Cardiac muscle cell (in vitro differentiated cells and primary cell): ENCODE data around the gene LRP11. TPM values are rescaled to one million over a fixed set of nuclear protein-coding genes. Genes with fewer than 3 reads are reported as not detected.

ENCODE experiments used
- DNase-seq, 2 donors: peaks; one replicate each; pipeline versions ENCODE4 v3.0.0 to v3.0.0-alpha.2; 2010 to 2017; ENCODE audit warnings: low read depth in 1 of 2, low spot score in 1 of 2
- H3K27ac ChIP-seq: fragments of 200-600 bp; sonication (generic); 2 replicates; pipeline ENCODE4 v1.5.1; 2016
- H3K27me3 ChIP-seq: fragments of 200-600 bp; sonication (generic); 2 replicates; pipeline ENCODE4 v1.6.0; 2016; ENCODE audit warnings: control low read depth
- H3K36me3 ChIP-seq: fragments of 200-600 bp; sonication (generic); 2 replicates; pipeline ENCODE4 v1.5.1; 2016; ENCODE audit warnings: control low read depth
- H3K4me1 ChIP-seq: fragments of 200-600 bp; sonication (generic); 2 replicates; pipeline ENCODE4 v1.8.1; 2017; ENCODE audit warnings: low read depth, mild to moderate bottlenecking, mixed run types
- H3K4me3 ChIP-seq: fragments of 200-600 bp; sonication (generic); 2 replicates; pipeline ENCODE4 v1.5.1; 2016; ENCODE audit warnings: mild to moderate bottlenecking
- H3K9me3 ChIP-seq: fragments of 200-600 bp; sonication (generic); 2 replicates; pipeline ENCODE4 v1.5.1; 2017; ENCODE audit warnings: low read depth, mild to moderate bottlenecking, control low read depth
- polyA plus RNA-seq: library from polyadenylated mRNA; unstranded; fragments of >200 nt; fragmentation: Nextera tagmentation; extraction: Ambion mirVana; gene quantifications from 2 replicates; pipeline ENCODE4 v1.2.1, GENCODE V29; 2016
- total RNA-seq: library from RNA; depleted of rRNA; stranded (reverse); fragments of >200 nt; gene quantifications from 2 replicates; pipeline ENCODE4 v1.2.3, GENCODE V29; 2016
- TF ChIP-seq, protein P1 (sequence below): IDR thresholded peaks from 2 replicates; pipeline ENCODE4 v1.5.1; 2012; ENCODE audit warnings: low read depth, mild to moderate bottlenecking, low read length

The LRP11 gene
- total and polyA plus RNA-seq, 2 experiments from 2014 or later: 11.3 to 17.7 TPM

DNA sequence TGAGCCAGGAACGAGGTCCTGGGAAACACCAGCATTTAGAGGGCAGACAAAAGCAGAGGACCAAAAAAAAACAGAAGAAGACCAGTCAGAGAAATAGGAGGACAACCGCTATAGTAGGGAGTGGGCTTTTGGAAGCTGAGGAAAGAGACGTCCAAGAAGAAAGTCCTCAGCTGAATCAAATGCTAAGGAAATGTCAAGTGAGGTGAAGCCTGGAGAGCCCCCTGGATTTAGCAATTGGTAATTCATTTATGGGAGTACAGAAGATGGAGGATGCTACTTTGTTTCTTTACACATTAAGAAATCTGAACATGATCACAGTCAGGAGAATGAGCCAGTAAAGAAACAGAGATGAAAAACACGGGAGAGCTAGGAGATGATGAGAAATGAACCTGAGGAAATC, 41.1 kb downstream of the LRP11 start:
- no peaks in the 10 kb centered on the region for H3K9me3 ChIP-seq
- no peak for DNase-seq
- H3K4me1 ChIP-seq: peaks cover 5% of the 10 kb centered on the region

DNA sequence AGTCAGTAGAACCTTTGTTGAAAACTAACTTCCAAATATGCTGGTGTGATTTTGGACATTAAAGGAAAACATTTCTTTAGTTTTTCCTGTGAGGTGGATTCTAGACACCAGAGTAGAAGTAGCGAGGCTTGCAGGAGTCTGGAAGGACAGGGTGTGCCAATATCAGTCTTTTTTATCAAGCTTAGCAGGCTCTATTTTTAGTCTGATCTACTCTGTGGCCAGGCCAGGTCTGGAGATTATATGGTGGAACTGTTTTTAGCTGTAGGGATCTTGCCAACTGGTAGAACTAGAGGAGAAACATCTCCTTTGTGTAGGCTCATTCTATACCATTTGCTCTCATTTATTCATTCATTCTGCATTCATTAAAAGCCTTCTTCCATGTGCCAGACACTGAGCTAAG, 42.7 kb downstream of the LRP11 start:
- Histone ChIP-seq H3K27ac (no peak overlapping the region), H3K4me3 (no peak overlapping the region), H3K4me1 (peaks cover 5% of the 10 kb centered on the region), H3K36me3 (no peaks in the 10 kb centered on the region), H3K27me3 (no peaks in the 10 kb centered on the region), H3K9me3 (no peaks in the 10 kb centered on the region)
- TF ChIP-seq, protein P1, sequence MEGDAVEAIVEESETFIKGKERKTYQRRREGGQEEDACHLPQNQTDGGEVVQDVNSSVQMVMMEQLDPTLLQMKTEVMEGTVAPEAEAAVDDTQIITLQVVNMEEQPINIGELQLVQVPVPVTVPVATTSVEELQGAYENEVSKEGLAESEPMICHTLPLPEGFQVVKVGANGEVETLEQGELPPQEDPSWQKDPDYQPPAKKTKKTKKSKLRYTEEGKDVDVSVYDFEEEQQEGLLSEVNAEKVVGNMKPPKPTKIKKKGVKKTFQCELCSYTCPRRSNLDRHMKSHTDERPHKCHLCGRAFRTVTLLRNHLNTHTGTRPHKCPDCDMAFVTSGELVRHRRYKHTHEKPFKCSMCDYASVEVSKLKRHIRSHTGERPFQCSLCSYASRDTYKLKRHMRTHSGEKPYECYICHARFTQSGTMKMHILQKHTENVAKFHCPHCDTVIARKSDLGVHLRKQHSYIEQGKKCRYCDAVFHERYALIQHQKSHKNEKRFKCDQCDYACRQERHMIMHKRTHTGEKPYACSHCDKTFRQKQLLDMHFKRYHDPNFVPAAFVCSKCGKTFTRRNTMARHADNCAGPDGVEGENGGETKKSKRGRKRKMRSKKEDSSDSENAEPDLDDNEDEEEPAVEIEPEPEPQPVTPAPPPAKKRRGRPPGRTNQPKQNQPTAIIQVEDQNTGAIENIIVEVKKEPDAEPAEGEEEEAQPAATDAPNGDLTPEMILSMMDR: no peak
- no peak for DNase-seq

More for the DNA sequence above, 41.1 kb downstream of the LRP11 start:
- TF ChIP-seq, protein P1: no peak
- Histone ChIP-seq H3K27ac (no peak overlapping the region), H3K36me3 (no peaks in the 10 kb centered on the region), H3K27me3 (no peaks in the 10 kb centered on the region), H3K4me3 (no peak overlapping the region)

DNA sequence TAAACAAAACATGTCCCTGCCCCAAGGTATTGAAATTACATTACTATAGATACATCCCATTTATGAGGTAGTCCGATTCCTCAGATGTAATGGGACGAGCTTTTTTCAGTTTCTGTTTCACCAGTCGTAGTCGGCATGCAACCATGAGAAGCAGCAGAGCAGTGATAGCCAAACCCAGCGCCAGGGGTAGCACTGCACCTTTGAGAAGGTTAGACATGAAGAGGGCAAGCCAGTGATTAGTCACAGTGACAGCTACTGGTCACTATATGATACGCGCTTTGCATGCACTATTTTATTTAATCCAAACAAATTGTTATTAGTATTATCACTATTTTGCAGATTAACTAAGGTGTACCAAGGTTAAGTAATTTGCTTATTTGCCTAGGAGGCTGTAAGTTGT, 43.7 kb downstream of the LRP11 start:
- peaks cover 5% of the 10 kb centered on the region for H3K4me1 ChIP-seq
- TF ChIP-seq, protein P1: no peak
- H3K9me3 ChIP-seq: no peaks in the 10 kb centered on the region
- H3K36me3 ChIP-seq: no peaks in the 10 kb centered on the region
- H3K4me3 ChIP-seq: no peak overlapping the region
- DNase-seq: no peak
- no peaks in the 10 kb centered on the region for H3K27me3 ChIP-seq
- no peak overlapping the region for H3K27ac ChIP-seq

DNA sequence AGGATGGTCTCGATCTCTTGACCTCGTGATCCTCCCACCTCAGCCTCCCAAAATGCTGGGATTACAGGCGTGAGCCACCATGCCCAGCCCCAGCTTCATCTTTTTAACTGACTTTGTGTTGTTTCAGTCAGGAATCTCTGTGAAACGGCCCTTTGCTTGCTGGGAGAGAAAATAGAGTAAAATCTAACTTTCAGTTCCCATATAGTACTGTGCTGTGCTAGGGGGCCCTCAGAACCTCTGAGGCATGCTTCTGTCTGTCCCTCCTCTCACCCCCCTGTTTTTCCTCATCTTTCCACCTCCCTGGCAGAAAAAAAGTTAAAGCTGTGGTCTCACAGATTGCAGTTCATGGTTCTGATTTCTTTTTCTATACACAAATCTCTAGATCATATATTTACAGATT, 48.4 kb downstream of the LRP11 start:
- H3K9me3 ChIP-seq: no peaks in the 10 kb centered on the region
- TF ChIP-seq, protein P1: no peak
- no peak overlapping the region for H3K27ac ChIP-seq
- H3K27me3 ChIP-seq: no peaks in the 10 kb centered on the region
- H3K36me3 ChIP-seq: peaks cover 8% of the 10 kb centered on the region
- H3K4me3 ChIP-seq: no peak overlapping the region
- no peaks in the 10 kb centered on the region for H3K4me1 ChIP-seq
- no peak for DNase-seq

DNA sequence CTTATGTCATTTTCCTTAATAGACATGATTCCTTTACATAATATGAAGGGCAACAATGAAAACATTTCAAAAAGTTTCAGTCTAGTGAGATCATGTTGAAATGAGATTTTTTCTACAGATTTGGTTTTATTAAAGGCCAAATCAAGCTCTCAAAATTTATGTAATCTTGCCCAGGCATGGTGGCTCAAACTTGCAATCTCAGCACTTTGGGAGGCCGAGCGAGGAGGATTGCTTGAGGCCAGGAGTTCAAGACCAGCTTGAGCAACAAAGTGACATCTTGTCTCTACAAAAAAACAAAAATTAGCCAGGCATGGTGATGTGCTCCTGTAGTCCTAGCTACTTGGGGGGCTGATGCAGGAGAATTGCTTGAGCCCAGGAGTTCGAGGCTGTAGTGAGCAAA, 50.8 kb downstream of the LRP11 start:
- DNase-seq: no peak
- TF ChIP-seq, protein P1: no peak
- Histone ChIP-seq H3K9me3 (no peaks in the 10 kb centered on the region), H3K36me3 (peaks cover 17% of the 10 kb centered on the region), H3K4me3 (no peak overlapping the region), H3K4me1 (no peaks in the 10 kb centered on the region), H3K27ac (no peak overlapping the region), H3K27me3 (no peaks in the 10 kb centered on the region)

DNA sequence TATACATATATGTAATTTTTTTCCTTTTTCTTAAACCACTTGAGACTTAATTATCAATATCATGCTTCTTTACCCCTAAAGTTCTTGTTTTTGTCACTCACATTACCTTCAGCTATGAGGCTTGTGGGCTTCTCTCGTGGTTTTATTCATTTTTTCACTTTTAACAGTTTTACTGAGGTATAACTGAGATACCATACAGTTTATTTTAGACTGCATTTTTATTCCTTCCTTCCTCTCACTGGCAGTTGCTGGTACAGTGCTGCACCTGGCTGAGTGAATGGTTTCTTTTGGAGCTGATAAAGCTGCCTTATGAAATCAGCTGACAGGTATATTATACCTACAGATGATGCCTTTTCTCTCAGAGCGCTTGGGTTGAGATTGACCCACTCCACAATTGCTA, 54.4 kb downstream of the LRP11 start:
- no peaks in the 10 kb centered on the region for H3K9me3 ChIP-seq
- H3K4me3 ChIP-seq: no peak overlapping the region
- no peaks in the 10 kb centered on the region for H3K4me1 ChIP-seq
- H3K27ac ChIP-seq: no peak overlapping the region
- DNase-seq: no peak
- no peaks in the 10 kb centered on the region for H3K27me3 ChIP-seq
- TF ChIP-seq, protein P1: no peak
- H3K36me3 ChIP-seq: peaks cover 17% of the 10 kb centered on the region
